ENCODE results near the gene PROCA1. TPM values are rescaled to one million over a fixed set of nuclear protein-coding genes. Genes with fewer than 3 reads are reported as not detected.
A peak's percentile ranks its signal among the peaks of the same experiment; 100 is the strongest.

PROCA1 gene
- total and polyA plus RNA-seq, 2 of the 13 experiments (the other 11 are each of a cell fraction or from before 2014, with no cell fraction given): 0.73 to 1.5 TPM

DNA sequence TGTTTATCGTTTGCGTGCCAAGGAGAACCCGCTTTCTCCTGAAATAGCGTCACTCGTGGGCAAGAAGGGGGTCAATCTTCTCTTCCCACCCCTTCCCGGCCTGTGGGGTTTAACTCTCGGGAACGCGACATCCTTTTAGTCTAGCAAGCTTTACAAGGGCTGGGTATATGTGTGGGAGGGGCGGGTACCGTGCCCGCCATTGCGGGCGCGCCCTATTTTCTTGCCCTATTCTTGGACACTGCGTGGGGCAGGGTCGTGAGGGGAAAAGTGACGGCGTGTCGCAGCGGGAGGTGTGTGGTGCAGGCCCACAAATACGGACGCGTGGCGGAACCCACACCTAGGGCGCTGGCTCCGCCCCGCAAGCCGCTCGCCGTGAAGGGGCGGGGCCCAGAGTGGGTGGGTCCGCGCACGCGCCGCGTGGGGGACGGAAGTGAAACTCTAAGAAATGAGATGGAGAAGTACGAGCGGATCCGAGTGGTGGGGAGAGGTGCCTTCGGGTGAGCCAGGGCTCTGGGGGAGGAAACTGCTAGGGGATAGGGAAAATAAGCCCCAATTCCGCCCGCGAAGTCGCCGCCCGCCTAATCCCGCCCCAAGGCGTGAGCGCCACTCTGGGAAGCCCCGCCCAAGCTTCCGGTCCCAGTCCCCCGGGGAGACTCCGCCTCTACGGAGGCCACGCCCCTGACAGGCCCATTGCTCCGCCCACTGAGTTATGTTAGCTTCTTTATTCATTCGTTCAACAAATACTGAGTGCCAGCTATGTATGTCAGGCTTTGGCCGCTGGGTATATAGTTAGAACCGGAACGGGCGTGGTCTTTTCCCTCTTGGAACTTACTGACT lies 16.9 kb upstream of the PROCA1 start, which contains the start of gene NEK8 (continued):
- no peak for TF ChIP-seq ERF (CRISPR knock-in tag; IDR thresholded peaks at IDR 0.05)
- no peak for TF ChIP-seq BRF2 (CRISPR knock-in tag; IDR thresholded peaks at IDR 0.05)
- TF ChIP-seq NFATC3 (CRISPR knock-in tag; IDR thresholded peaks at IDR 0.05): no peak
- no peak for TF ChIP-seq SRSF1 (optimal IDR thresholded peaks at IDR 0.05; ENCODE audit: low read depth, low read length)
- TF ChIP-seq KLF16 (CRISPR knock-in tag; IDR thresholded peaks at IDR 0.05): no peak
- 0 out of 2 replicates have a peak, but pooled peaks have one; percentile 34 for TF ChIP-seq FOXM1 (CRISPR knock-in tag; IDR thresholded peaks at IDR 0.05)
- TF ChIP-seq, protein P1, sequence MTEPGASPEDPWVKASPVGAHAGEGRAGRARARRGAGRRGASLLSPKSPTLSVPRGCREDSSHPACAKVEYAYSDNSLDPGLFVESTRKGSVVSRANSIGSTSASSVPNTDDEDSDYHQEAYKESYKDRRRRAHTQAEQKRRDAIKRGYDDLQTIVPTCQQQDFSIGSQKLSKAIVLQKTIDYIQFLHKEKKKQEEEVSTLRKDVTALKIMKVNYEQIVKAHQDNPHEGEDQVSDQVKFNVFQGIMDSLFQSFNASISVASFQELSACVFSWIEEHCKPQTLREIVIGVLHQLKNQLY (CRISPR knock-in tag; IDR thresholded peaks at IDR 0.05): no peak
- no peak for TF ChIP-seq ZNF513 (CRISPR knock-in tag; conservative IDR thresholded peaks at IDR 0.05)
- no peak for TF ChIP-seq ZNF20 (CRISPR knock-in tag; IDR thresholded peaks at IDR 0.05)
- peak; percentile 69; the same call in 1 of the 2 replicates for TF ChIP-seq IRX3 (CRISPR knock-in tag; IDR thresholded peaks at IDR 0.05; ENCODE audit: borderline replicate concordance, low read depth)
- no peak for TF ChIP-seq ZNF496 (CRISPR knock-in tag; IDR thresholded peaks at IDR 0.05; ENCODE audit: insufficient replicate concordance)
- TF ChIP-seq ZFYVE20 (CRISPR knock-in tag; IDR thresholded peaks at IDR 0.05; ENCODE audit: borderline replicate concordance, low read depth): no peak
- TF ChIP-seq ZKSCAN5 (CRISPR knock-in tag; IDR thresholded peaks at IDR 0.05): no peak
- peak; percentile 63 for TF ChIP-seq ETV5 (CRISPR knock-in tag; IDR thresholded peaks at IDR 0.05; ENCODE audit: borderline replicate concordance)
- TF ChIP-seq EZH2 (conservative IDR thresholded peaks at IDR 0.05; ENCODE audit: low read depth, low read length): no peak
- no peak for TF ChIP-seq ZIK1 (CRISPR knock-in tag; IDR thresholded peaks at IDR 0.05; ENCODE audit: borderline replicate concordance, low read depth)
- TF ChIP-seq, protein P2, sequence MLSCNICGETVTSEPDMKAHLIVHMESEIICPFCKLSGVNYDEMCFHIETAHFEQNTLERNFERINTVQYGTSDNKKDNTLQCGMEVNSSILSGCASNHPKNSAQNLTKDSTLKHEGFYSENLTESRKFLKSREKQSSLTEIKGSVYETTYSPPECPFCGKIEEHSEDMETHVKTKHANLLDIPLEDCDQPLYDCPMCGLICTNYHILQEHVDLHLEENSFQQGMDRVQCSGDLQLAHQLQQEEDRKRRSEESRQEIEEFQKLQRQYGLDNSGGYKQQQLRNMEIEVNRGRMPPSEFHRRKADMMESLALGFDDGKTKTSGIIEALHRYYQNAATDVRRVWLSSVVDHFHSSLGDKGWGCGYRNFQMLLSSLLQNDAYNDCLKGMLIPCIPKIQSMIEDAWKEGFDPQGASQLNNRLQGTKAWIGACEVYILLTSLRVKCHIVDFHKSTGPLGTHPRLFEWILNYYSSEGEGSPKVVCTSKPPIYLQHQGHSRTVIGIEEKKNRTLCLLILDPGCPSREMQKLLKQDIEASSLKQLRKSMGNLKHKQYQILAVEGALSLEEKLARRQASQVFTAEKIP (CRISPR knock-in tag; IDR thresholded peaks at IDR 0.05; ENCODE audit: borderline replicate concordance): no peak
- no peak for TF ChIP-seq ZNF256 (CRISPR knock-in tag; conservative IDR thresholded peaks at IDR 0.05)
- TF ChIP-seq ZNF10 (CRISPR knock-in tag; IDR thresholded peaks at IDR 0.05; ENCODE audit: borderline replicate concordance, low read depth): no peak
- TF ChIP-seq, protein P3, sequence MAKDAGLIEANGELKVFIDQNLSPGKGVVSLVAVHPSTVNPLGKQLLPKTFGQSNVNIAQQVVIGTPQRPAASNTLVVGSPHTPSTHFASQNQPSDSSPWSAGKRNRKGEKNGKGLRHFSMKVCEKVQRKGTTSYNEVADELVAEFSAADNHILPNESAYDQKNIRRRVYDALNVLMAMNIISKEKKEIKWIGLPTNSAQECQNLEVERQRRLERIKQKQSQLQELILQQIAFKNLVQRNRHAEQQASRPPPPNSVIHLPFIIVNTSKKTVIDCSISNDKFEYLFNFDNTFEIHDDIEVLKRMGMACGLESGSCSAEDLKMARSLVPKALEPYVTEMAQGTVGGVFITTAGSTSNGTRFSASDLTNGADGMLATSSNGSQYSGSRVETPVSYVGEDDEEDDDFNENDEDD (CRISPR knock-in tag; IDR thresholded peaks at IDR 0.05; ENCODE audit: borderline replicate concordance): no peak; the same call in 1 of the 2 replicates
- TF ChIP-seq ZNF101 (CRISPR knock-in tag; IDR thresholded peaks at IDR 0.05; ENCODE audit: borderline replicate concordance, low read depth): no peak
- no peak for TF ChIP-seq ZNF33B (CRISPR knock-in tag; IDR thresholded peaks at IDR 0.05)
- peak; percentile 53; the same call in 1 of the 2 replicates for TF ChIP-seq ESRRA (CRISPR knock-in tag; IDR thresholded peaks at IDR 0.05; ENCODE audit: low read depth)

Measured in HepG2 (cell line).